GM19372 (cell line): ENCODE measurements around the gene GTSF1L.

ENCODE experiments used
- ATAC-seq: cut with Tn5 transposase; IDR thresholded peaks from one replicate; pipeline ENCODE4 v1.9.1; 2021; ENCODE audit warnings: mild to moderate bottlenecking, low read depth, moderate library complexity; ENCODE audit not compliant: unreplicated experiment

The GTSF1L gene

DNA sequence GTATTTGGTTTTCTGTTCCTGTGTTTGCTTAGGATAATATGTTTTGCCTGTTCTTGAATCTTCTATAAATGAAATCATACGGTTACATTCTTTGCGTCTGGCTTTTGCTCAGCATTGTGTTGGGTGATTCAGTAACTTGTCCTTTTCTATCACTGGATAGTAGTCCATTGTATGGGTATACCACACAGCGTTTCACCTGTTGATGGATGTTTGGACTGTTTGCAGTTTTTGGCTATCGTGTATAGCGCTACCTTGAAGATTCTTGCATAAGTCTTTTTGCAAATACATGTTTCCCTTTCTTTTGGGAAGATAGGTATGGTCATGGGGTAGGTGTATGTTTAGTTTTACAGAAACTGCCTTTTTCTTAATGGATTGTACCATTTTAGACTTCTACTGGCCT lies 50.4 kb downstream of the GTSF1L start:
- ATAC-seq: no peak
